KMS-11 (cell line): Measurements from ENCODE around the gene GARS1.

Experiments used
- H2AFZ ChIP-seq: fragments of 200-600 bp; sonication (generic); 2 replicates; pipeline ENCODE4 v1.6.1; 2016; ENCODE audit warnings: antibody characterized with exemption, mixed run types, low read depth
- H3K27ac ChIP-seq: fragments of 200-600 bp; sonication (generic); 2 replicates; pipeline ENCODE4 v1.6.1; 2016; ENCODE audit warnings: mild to moderate bottlenecking, mixed run types
- H3K27me3 ChIP-seq: fragments of 200-600 bp; sonication (generic); 2 replicates; pipeline ENCODE4 v1.6.1; 2017; ENCODE audit warnings: mild to moderate bottlenecking, low read depth, mixed run types, moderate library complexity; ENCODE audit not compliant: insufficient read depth
- H3K36me3 ChIP-seq: fragments of 200-600 bp; sonication (generic); 2 replicates; pipeline ENCODE4 v1.6.1; 2017; ENCODE audit warnings: mild to moderate bottlenecking, mixed run types; ENCODE audit not compliant: insufficient read depth
- H3K4me1 ChIP-seq: fragments of 200-600 bp; sonication (generic); 2 replicates; pipeline ENCODE4 v1.6.1; 2016; ENCODE audit warnings: mild to moderate bottlenecking, low read depth, mixed run types; ENCODE audit not compliant: poor library complexity, severe bottlenecking
- H3K4me2 ChIP-seq: fragments of 200-600 bp; sonication (generic); 2 replicates; pipeline ENCODE4 v1.7.0; 2016; ENCODE audit warnings: mild to moderate bottlenecking, mixed run types
- H3K4me3 ChIP-seq: fragments of 200-600 bp; sonication (generic); IDR thresholded peaks from 2 replicates; pipeline ENCODE4 v1.6.1; 2017; ENCODE audit warnings: low read depth, low read length, mixed read lengths; ENCODE audit not compliant: insufficient read depth
- H3K79me2 ChIP-seq: fragments of 200-600 bp; sonication (generic); 2 replicates; pipeline ENCODE4 v1.6.1; 2016; ENCODE audit warnings: low read depth, mixed run types; ENCODE audit not compliant: insufficient read depth
- H3K9ac ChIP-seq: fragments of 200-600 bp; sonication (generic); 2 replicates; pipeline ENCODE4 v1.6.1; 2016; ENCODE audit warnings: mild to moderate bottlenecking, mixed run types
- H4K20me1 ChIP-seq: fragments of 200-600 bp; sonication (generic); 2 replicates; pipeline ENCODE4 v1.6.1; 2016; ENCODE audit warnings: mild to moderate bottlenecking, mixed run types; ENCODE audit not compliant: insufficient read depth
- CTCF ChIP-seq: fragments of 200-600 bp; sonication (generic); conservative IDR thresholded peaks from 2 replicates; pipeline ENCODE4 v1.6.1; 2017; ENCODE audit warnings: low read depth, mild to moderate bottlenecking, antibody characterized with exemption, low read length, moderate library complexity, mixed read lengths

GARS1 gene

GRCh38 chr7:30596721-30597120 lies 2.0 kb downstream of the GARS1 start:
- peaks cover 14% of the 10 kb centered on the region; the same call in 1 of the 2 replicates for H3K36me3 ChIP-seq
- peaks cover 30% of the 10 kb centered on the region for H3K4me1 ChIP-seq
- TF ChIP-seq CTCF: no peak; the same call in 1 of the 2 replicates
- no peak overlapping the region for H3K4me3 ChIP-seq
- H3K27ac ChIP-seq: peak overlapping the region; percentile 90; the same call in 1 of the 2 replicates
- H2AFZ ChIP-seq: no peak overlapping the region
- H4K20me1 ChIP-seq: peaks cover 11% of the 10 kb centered on the region
- peaks cover 84% of the 10 kb centered on the region for H3K79me2 ChIP-seq
- peak overlapping the region; percentile 93 for H3K4me2 ChIP-seq
- H3K9ac ChIP-seq: peak overlapping the region; percentile 86; the same call in 1 of the 2 replicates
- no peaks in the 10 kb centered on the region for H3K27me3 ChIP-seq

- Histone ChIP-seq H3K27ac (no peak overlapping the region), H3K4me3 (no peak overlapping the region), H3K36me3 (peaks cover 15% of the 10 kb centered on the region; the same call in 1 of the 2 replicates), H3K4me1 (peaks cover 24% of the 10 kb centered on the region), H3K4me2 (peak overlapping the region; percentile 93; the same call in 1 of the 2 replicates), H3K79me2 (peaks cover 77% of the 10 kb centered on the region), H2AFZ (no peak overlapping the region), H3K27me3 (no peaks in the 10 kb centered on the region), H4K20me1 (peaks cover 11% of the 10 kb centered on the region), H3K9ac (no peak overlapping the region)
- TF ChIP-seq CTCF: no peak
Measured at GRCh38 chr7:30598121-30598876, 3.6 kb downstream of the GARS1 start.

- peaks cover 42% of the 10 kb centered on the region; the same call in 1 of the 2 replicates for H3K79me2 ChIP-seq
- no peaks in the 10 kb centered on the region for H3K27me3 ChIP-seq
- H4K20me1 ChIP-seq: no peaks in the 10 kb centered on the region; the same call in 1 of the 2 replicates
- no peak overlapping the region for H3K27ac ChIP-seq
- no peak overlapping the region for H3K4me3 ChIP-seq
- TF ChIP-seq CTCF: no peak
- H3K4me2 ChIP-seq: no peak overlapping the region
- peaks cover 40% of the 10 kb centered on the region; the same call in 1 of the 2 replicates for H3K36me3 ChIP-seq
- no peak overlapping the region for H2AFZ ChIP-seq
- no peak overlapping the region for H3K9ac ChIP-seq
- no peaks in the 10 kb centered on the region for H3K4me1 ChIP-seq
Measured at GRCh38 chr7:30604901-30605300, 10.2 kb downstream of the GARS1 start.

- Histone ChIP-seq H3K4me2 (no peak overlapping the region), H3K4me3 (no peak overlapping the region), H3K27me3 (no peaks in the 10 kb centered on the region), H3K4me1 (no peaks in the 10 kb centered on the region), H3K36me3 (peaks cover 35% of the 10 kb centered on the region; the same call in 1 of the 2 replicates), H3K79me2 (peaks cover 36% of the 10 kb centered on the region; the same call in 1 of the 2 replicates), H3K9ac (no peak overlapping the region), H2AFZ (no peak overlapping the region), H4K20me1 (no peaks in the 10 kb centered on the region; the same call in 1 of the 2 replicates), H3K27ac (no peak overlapping the region)
- no peak for TF ChIP-seq CTCF
Measured at GRCh38 chr7:30605832-30606231, 11.2 kb downstream of the GARS1 start.
